Activated T-helper 2 cell treated with anti-CD3 and anti-CD28 coated beads, Interferon-gamma antibody, Interleukin-2, Interleukin-4, amounts not matched to agents 10 μg/mL and 5 μg/mL and 100 μg/mL, durations not matched to agents 14 hours and 24 hours and 36 hours (primary cell): ENCODE results near the gene LRBA. TPM values are rescaled to one million over a fixed set of nuclear protein-coding genes. Genes with fewer than 3 reads are reported as not detected.
"Not testable (repeated sequence)": the region's sequence is repeated elsewhere in the genome, so short reads cannot be mapped to it uniquely, and the experiment has no call there.

Source experiments
- DNase-seq: peaks from one replicate; pipeline ENCODE4 v3.0.0; 2021; ENCODE audit warnings: low spot score
- H3K27ac Mint-ChIP-seq: one replicate; pipeline ENCODE4 v1.8.0; 2021; ENCODE audit warnings: mixed read lengths
- H3K27me3 Mint-ChIP-seq: one replicate; pipeline ENCODE4 v1.8.0; 2021; ENCODE audit warnings: low read depth, mixed read lengths
- H3K36me3 Mint-ChIP-seq: one replicate; pipeline ENCODE4 v1.8.0; 2021; ENCODE audit warnings: low read depth, mixed read lengths
- H3K4me1 Mint-ChIP-seq: one replicate; pipeline ENCODE4 v1.8.0; 2021; ENCODE audit warnings: low read depth, mixed read lengths
- H3K4me3 Mint-ChIP-seq: one replicate; pipeline ENCODE4 v1.8.0; 2021; ENCODE audit warnings: low read depth, mild to moderate bottlenecking, moderate library complexity, mixed read lengths
- H3K9me3 Mint-ChIP-seq: one replicate; pipeline ENCODE4 v1.8.0; 2021; ENCODE audit warnings: mixed read lengths
- intact Hi-C: fragments of 100-400 bp; cut with micrococcal nuclease; formaldehyde crosslinking; loops from one replicate; pipeline ENCODE4 v1.15.1; 2023
- total RNA-seq: library from RNA; stranded (reverse); gene quantifications from 2 replicates; pipeline ENCODE4 v1.2.3, GENCODE V29; 2022

LRBA gene
- total RNA-seq, 1 donor from 2014 or later, result 46.4 TPM

GRCh38 chr4:150573534-150573933 is 441.6 kb downstream of the LRBA start:
- intact Hi-C loops, result no loop called here
- DNase-seq, result no peak
- H3K27me3 Mint-ChIP-seq, result no peaks in the 10 kb centered on the region
- no peaks in the 10 kb centered on the region for H3K36me3 Mint-ChIP-seq
- peaks cover 8% of the 10 kb centered on the region for H3K4me1 Mint-ChIP-seq
- H3K27ac Mint-ChIP-seq, result no peak overlapping the region
- no peaks in the 10 kb centered on the region for H3K9me3 Mint-ChIP-seq
- no peak overlapping the region for H3K4me3 Mint-ChIP-seq

GRCh38 chr4:150572704-150573504 is 442.2 kb downstream of the LRBA start:
- DNase-seq, result no peak
- H3K36me3 Mint-ChIP-seq, result no peaks in the 10 kb centered on the region

GRCh38 chr4:150570862-150571261 is 444.2 kb downstream of the LRBA start:
- H3K36me3 Mint-ChIP-seq, result no peaks in the 10 kb centered on the region
- no peak overlapping the region for H3K27ac Mint-ChIP-seq
- intact Hi-C loops, result no loop called here
- no peaks in the 10 kb centered on the region for H3K9me3 Mint-ChIP-seq
- no peaks in the 10 kb centered on the region for H3K27me3 Mint-ChIP-seq
- no peak overlapping the region for H3K4me3 Mint-ChIP-seq
- H3K4me1 Mint-ChIP-seq, result peaks cover 8% of the 10 kb centered on the region
- no peak for DNase-seq

More at GRCh38 chr4:150572704-150573504, 442.2 kb downstream of the LRBA start:
- H3K27ac Mint-ChIP-seq, result no peak overlapping the region
- no peaks in the 10 kb centered on the region for H3K27me3 Mint-ChIP-seq
- no peaks in the 10 kb centered on the region for H3K9me3 Mint-ChIP-seq
- no peak overlapping the region for H3K4me3 Mint-ChIP-seq
- H3K4me1 Mint-ChIP-seq, result peaks cover 8% of the 10 kb centered on the region
- intact Hi-C loops, result no loop called here

- H3K4me3 Mint-ChIP-seq, result no peak overlapping the region
- no peak for DNase-seq
- no peaks in the 10 kb centered on the region for H3K27me3 Mint-ChIP-seq
- peaks cover under 1% of the 10 kb centered on the region for H3K36me3 Mint-ChIP-seq
- intact Hi-C loops, result no loop called here
- no peak overlapping the region for H3K27ac Mint-ChIP-seq
- H3K9me3 Mint-ChIP-seq, result peaks cover 1% of the 10 kb centered on the region
- peaks cover 8% of the 10 kb centered on the region for H3K4me1 Mint-ChIP-seq
These were observed 445.0 kb downstream of the LRBA start for GRCh38 chr4:150569998-150570535.

- intact Hi-C loops, result no loop called here
- Mint-ChIP-seq H3K27ac (no peak overlapping the region), H3K36me3 (peaks cover 7% of the 10 kb centered on the region), H3K4me1 (peaks cover 10% of the 10 kb centered on the region), H3K9me3 (peaks cover 7% of the 10 kb centered on the region), H3K27me3 (no peaks in the 10 kb centered on the region), H3K4me3 (no peak overlapping the region)
- no peak for DNase-seq
These were observed 445.6 kb downstream of the LRBA start for GRCh38 chr4:150569384-150569987.

GRCh38 chr4:150567070-150567469 is 448.0 kb downstream of the LRBA start:
- peaks cover 2% of the 10 kb centered on the region for H3K4me1 Mint-ChIP-seq
- intact Hi-C loops, result no loop called here
- no peaks in the 10 kb centered on the region for H3K27me3 Mint-ChIP-seq

GRCh38 chr4:150564967-150565366 is 450.1 kb downstream of the LRBA start:
- DNase-seq, H3K27me3 Mint-ChIP-seq, intact Hi-C loops, H3K4me1 Mint-ChIP-seq, H3K4me3 Mint-ChIP-seq, H3K27ac Mint-ChIP-seq: not testable (repeated sequence)
- H3K9me3 Mint-ChIP-seq, result peaks cover 11% of the 10 kb centered on the region
- peaks cover 10% of the 10 kb centered on the region for H3K36me3 Mint-ChIP-seq

More at GRCh38 chr4:150567070-150567469, 448.0 kb downstream of the LRBA start:
- Mint-ChIP-seq H3K36me3 (peaks cover 10% of the 10 kb centered on the region), H3K4me3 (no peak overlapping the region), H3K27ac (no peak overlapping the region), H3K9me3 (peaks cover 11% of the 10 kb centered on the region)
- no peak for DNase-seq

GRCh38 chr4:150562751-150563150 is 452.3 kb downstream of the LRBA start:
- Mint-ChIP-seq H3K27ac (no peak overlapping the region), H3K9me3 (peaks cover 11% of the 10 kb centered on the region), H3K27me3 (no peaks in the 10 kb centered on the region), H3K4me1 (peaks cover 2% of the 10 kb centered on the region), H3K4me3 (no peak overlapping the region), H3K36me3 (peaks cover 10% of the 10 kb centered on the region)
- intact Hi-C loops, result no loop called here
- no peak for DNase-seq

GRCh38 chr4:150562250-150562649 is 452.8 kb downstream of the LRBA start:
- no peak for DNase-seq
- Mint-ChIP-seq H3K36me3 (peaks cover 10% of the 10 kb centered on the region), H3K4me1 (peaks cover 2% of the 10 kb centered on the region), H3K4me3 (no peak overlapping the region), H3K9me3 (peaks cover 11% of the 10 kb centered on the region), H3K27ac (no peak overlapping the region), H3K27me3 (no peaks in the 10 kb centered on the region)
- intact Hi-C loops, result no loop called here

- Mint-ChIP-seq H3K36me3 (peaks cover 10% of the 10 kb centered on the region), H3K4me1 (peaks cover 2% of the 10 kb centered on the region), H3K9me3 (peaks cover 11% of the 10 kb centered on the region), H3K27ac (no peak overlapping the region), H3K27me3 (no peaks in the 10 kb centered on the region), H3K4me3 (no peak overlapping the region)
- DNase-seq, result no peak
- intact Hi-C loops, result no loop called here
These were observed 453.8 kb downstream of the LRBA start for GRCh38 chr4:150561143-150561737.

GRCh38 chr4:150557811-150558210 is 457.3 kb downstream of the LRBA start:
- H3K9me3 Mint-ChIP-seq, H3K27me3 Mint-ChIP-seq, H3K36me3 Mint-ChIP-seq, intact Hi-C loops, H3K4me3 Mint-ChIP-seq, DNase-seq, H3K27ac Mint-ChIP-seq, H3K4me1 Mint-ChIP-seq: not testable (repeated sequence)

GRCh38 chr4:150547154-150547838 is 467.8 kb downstream of the LRBA start:
- Mint-ChIP-seq H3K4me3 (no peak overlapping the region), H3K4me1 (no peaks in the 10 kb centered on the region), H3K9me3 (no peaks in the 10 kb centered on the region), H3K27ac (no peak overlapping the region), H3K27me3 (no peaks in the 10 kb centered on the region), H3K36me3 (peaks cover 3% of the 10 kb centered on the region)
- no peak for DNase-seq
- intact Hi-C loops, result no loop called here
